ENCODE data around the gene KDM5A. TPM values are rescaled to one million over a fixed set of nuclear protein-coding genes. Genes with fewer than 3 reads are reported as not detected.

The KDM5A gene
- total and polyA plus RNA-seq, 2 experiments from 2014 or later, result 47.1 to 48.3 TPM

DNA sequence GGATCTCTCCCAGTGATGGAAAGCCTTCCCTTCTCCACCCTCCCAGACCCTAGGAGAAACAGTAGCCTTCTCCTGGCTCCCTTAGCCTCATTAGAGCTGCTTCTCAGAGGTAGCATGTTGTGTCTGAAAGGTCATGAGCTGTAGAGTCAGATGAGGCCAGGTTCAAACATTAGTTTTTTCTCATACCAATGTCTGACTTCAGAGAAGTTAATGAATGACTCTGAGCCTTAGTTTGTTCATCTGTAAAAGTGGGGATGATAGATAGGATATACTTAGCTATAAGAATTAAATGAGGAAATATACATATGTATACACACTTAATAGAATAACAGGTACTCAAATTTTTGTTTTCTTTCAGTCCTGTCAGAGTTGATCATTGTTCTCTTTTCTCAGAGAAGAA lies 127.0 kb downstream of the KDM5A start:
- no peaks in the 10 kb centered on the region for H3K9me2 ChIP-seq (ENCODE audit: insufficient read depth)
- no peak overlapping the region for H3K27ac Mint-ChIP-seq
- H3K27me3 ChIP-seq (ENCODE audit: insufficient read depth), result no peaks in the 10 kb centered on the region
- no peaks in the 10 kb centered on the region for H3F3A ChIP-seq (replicated peaks; ENCODE audit: low read depth)
- H4K20me1 ChIP-seq (replicated peaks; ENCODE audit: insufficient read depth), result no peaks in the 10 kb centered on the region
- H3K4me3 ChIP-seq, result no peak overlapping the region
- H3K9me3 Mint-ChIP-seq, result no peaks in the 10 kb centered on the region
- no peak overlapping the region for H3K4me2 ChIP-seq
- no peak overlapping the region for H3K4me3 Mint-ChIP-seq
- no peaks in the 10 kb centered on the region for H3K36me3 Mint-ChIP-seq (ENCODE audit: low read depth)
- no peak overlapping the region for H2AFZ ChIP-seq
- ATAC-seq (no peak), DNase-seq (ENCODE audit: low spot score) (no peak)
- TF ChIP-seq ZNF114 (CRISPR knock-in tag; IDR thresholded peaks at IDR 0.05), result no peak
- no peak for TF ChIP-seq STAT1 (IDR thresholded peaks at IDR 0.05; ENCODE audit: unreplicated experiment)
- TF ChIP-seq, protein P1, sequence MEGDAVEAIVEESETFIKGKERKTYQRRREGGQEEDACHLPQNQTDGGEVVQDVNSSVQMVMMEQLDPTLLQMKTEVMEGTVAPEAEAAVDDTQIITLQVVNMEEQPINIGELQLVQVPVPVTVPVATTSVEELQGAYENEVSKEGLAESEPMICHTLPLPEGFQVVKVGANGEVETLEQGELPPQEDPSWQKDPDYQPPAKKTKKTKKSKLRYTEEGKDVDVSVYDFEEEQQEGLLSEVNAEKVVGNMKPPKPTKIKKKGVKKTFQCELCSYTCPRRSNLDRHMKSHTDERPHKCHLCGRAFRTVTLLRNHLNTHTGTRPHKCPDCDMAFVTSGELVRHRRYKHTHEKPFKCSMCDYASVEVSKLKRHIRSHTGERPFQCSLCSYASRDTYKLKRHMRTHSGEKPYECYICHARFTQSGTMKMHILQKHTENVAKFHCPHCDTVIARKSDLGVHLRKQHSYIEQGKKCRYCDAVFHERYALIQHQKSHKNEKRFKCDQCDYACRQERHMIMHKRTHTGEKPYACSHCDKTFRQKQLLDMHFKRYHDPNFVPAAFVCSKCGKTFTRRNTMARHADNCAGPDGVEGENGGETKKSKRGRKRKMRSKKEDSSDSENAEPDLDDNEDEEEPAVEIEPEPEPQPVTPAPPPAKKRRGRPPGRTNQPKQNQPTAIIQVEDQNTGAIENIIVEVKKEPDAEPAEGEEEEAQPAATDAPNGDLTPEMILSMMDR (conservative IDR thresholded peaks at IDR 0.05; ENCODE audit: low read depth in 2 of 2), result no peak
- no peak for TF ChIP-seq CREB1 (CRISPR knock-in tag; IDR thresholded peaks at IDR 0.05; ENCODE audit: low read depth)
- TF ChIP-seq, protein P2, sequence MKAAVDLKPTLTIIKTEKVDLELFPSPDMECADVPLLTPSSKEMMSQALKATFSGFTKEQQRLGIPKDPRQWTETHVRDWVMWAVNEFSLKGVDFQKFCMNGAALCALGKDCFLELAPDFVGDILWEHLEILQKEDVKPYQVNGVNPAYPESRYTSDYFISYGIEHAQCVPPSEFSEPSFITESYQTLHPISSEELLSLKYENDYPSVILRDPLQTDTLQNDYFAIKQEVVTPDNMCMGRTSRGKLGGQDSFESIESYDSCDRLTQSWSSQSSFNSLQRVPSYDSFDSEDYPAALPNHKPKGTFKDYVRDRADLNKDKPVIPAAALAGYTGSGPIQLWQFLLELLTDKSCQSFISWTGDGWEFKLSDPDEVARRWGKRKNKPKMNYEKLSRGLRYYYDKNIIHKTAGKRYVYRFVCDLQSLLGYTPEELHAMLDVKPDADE (IDR thresholded peaks at IDR 0.05), result no peak
- TF ChIP-seq ZNF331 (CRISPR knock-in tag; IDR thresholded peaks at IDR 0.05; ENCODE audit: low read depth), result no peak
- TF ChIP-seq NANOG (IDR thresholded peaks at IDR 0.05; ENCODE audit: borderline replicate concordance), result no peak
- no peaks in the 10 kb centered on the region for H3K36me3 ChIP-seq (ENCODE audit: insufficient read depth)
- peaks cover 4% of the 10 kb centered on the region; the same call in 2 of the 3 replicates for H3K4me1 Mint-ChIP-seq
- H3K27me3 Mint-ChIP-seq (ENCODE audit: insufficient read depth, low read depth, poor library complexity), result peaks cover 5% of the 10 kb centered on the region
- no peaks in the 10 kb centered on the region for H3K4me1 ChIP-seq (ENCODE audit: insufficient read depth)
- H3K79me2 ChIP-seq (replicated peaks; ENCODE audit: insufficient read depth), result no peaks in the 10 kb centered on the region
- no peak overlapping the region for H3K27ac ChIP-seq (ENCODE audit: low read depth)

DNA sequence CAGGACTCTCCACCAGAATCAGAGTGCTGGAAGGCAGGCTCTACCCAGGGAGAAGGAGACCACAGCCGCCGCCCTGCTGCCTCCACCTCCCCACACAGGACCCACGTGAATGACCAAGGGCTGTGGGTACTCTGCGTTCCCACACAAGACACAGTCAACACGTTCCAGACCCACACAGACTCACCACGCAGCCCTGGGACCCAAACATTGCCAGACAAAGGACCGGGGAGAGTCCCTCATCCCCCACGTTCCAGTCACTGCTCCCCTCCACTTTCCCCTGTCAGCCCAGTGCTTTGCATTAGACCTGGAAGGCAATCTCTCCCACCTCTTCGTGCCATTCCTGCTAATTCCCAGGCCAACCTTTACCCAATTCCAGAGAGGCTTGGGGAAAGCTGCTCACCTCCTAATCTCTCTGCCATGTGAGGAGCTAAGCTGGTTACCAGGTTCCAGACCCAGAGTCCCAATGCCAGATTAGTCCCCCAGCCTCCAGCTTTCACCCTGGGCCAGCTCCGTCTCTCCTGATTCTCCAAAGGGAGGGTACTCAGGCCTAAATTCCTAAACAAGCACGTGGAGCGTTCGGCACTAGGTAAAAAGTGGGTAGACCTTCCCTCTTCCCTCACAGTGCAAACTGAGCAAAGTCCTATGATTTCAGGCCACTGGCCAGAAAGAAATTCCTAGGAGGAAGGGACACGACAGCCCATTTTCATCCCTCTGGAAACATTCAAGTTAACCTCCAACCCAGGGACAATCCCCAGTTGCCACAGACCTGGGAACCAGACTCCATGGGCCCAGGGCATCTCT lies 131.4 kb downstream of the KDM5A start:
- H3K9me3 Mint-ChIP-seq, result no peaks in the 10 kb centered on the region
- TF ChIP-seq, protein P3, sequence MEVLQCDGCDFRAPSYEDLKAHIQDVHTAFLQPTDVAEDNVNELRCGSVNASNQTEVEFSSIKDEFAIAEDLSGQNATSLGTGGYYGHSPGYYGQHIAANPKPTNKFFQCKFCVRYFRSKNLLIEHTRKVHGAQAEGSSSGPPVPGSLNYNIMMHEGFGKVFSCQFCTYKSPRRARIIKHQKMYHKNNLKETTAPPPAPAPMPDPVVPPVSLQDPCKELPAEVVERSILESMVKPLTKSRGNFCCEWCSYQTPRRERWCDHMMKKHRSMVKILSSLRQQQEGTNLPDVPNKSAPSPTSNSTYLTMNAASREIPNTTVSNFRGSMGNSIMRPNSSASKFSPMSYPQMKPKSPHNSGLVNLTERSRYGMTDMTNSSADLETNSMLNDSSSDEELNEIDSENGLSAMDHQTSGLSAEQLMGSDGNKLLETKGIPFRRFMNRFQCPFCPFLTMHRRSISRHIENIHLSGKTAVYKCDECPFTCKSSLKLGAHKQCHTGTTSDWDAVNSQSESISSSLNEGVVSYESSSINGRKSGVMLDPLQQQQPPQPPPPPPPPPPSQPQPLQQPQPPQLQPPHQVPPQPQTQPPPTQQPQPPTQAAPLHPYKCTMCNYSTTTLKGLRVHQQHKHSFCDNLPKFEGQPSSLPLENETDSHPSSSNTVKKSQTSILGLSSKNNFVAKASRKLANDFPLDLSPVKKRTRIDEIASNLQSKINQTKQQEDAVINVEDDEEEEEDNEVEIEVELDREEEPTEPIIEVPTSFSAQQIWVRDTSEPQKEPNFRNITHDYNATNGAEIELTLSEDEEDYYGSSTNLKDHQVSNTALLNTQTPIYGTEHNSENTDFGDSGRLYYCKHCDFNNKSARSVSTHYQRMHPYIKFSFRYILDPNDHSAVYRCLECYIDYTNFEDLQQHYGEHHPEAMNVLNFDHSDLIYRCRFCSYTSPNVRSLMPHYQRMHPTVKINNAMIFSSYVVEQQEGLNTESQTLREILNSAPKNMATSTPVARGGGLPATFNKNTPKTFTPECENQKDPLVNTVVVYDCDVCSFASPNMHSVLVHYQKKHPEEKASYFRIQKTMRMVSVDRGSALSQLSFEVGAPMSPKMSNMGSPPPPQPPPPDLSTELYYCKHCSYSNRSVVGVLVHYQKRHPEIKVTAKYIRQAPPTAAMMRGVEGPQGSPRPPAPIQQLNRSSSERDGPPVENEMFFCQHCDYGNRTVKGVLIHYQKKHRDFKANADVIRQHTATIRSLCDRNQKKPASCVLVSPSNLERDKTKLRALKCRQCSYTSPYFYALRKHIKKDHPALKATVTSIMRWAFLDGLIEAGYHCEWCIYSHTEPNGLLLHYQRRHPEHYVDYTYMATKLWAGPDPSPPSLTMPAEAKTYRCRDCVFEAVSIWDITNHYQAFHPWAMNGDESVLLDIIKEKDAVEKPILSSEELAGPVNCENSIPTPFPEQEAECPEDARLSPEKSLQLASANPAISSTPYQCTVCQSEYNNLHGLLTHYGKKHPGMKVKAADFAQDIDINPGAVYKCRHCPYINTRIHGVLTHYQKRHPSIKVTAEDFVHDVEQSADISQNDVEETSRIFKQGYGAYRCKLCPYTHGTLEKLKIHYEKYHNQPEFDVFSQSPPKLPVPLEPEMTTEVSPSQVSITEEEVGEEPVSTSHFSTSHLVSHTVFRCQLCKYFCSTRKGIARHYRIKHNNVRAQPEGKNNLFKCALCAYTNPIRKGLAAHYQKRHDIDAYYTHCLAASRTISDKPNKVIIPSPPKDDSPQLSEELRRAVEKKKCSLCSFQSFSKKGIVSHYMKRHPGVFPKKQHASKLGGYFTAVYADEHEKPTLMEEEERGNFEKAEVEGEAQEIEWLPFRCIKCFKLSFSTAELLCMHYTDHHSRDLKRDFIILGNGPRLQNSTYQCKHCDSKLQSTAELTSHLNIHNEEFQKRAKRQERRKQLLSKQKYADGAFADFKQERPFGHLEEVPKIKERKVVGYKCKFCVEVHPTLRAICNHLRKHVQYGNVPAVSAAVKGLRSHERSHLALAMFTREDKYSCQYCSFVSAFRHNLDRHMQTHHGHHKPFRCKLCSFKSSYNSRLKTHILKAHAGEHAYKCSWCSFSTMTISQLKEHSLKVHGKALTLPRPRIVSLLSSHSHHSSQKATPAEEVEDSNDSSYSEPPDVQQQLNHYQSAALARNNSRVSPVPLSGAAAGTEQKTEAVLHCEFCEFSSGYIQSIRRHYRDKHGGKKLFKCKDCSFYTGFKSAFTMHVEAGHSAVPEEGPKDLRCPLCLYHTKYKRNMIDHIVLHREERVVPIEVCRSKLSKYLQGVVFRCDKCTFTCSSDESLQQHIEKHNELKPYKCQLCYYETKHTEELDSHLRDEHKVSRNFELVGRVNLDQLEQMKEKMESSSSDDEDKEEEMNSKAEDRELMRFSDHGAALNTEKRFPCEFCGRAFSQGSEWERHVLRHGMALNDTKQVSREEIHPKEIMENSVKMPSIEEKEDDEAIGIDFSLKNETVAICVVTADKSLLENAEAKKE (CRISPR knock-in tag; IDR thresholded peaks at IDR 0.05), result no peak
- no peak for TF ChIP-seq EZH2phosphoT487 (IDR thresholded peaks at IDR 0.05; ENCODE audit: unreplicated experiment)
- no peak for TF ChIP-seq NANOG (IDR thresholded peaks at IDR 0.05; ENCODE audit: borderline replicate concordance)
- TF ChIP-seq EZH2 (IDR thresholded peaks at IDR 0.05; ENCODE audit: low read depth, unreplicated experiment), result no peak
- TF ChIP-seq ZNF114 (CRISPR knock-in tag; IDR thresholded peaks at IDR 0.05), result no peak
- TF ChIP-seq ZNF331 (CRISPR knock-in tag; IDR thresholded peaks at IDR 0.05; ENCODE audit: low read depth), result no peak
- no peak for TF ChIP-seq JUNB (IDR thresholded peaks at IDR 0.05; ENCODE audit: unreplicated experiment)
- no peak for TF ChIP-seq CREB1 (CRISPR knock-in tag; IDR thresholded peaks at IDR 0.05; ENCODE audit: low read depth)
- no peak for TF ChIP-seq POLR2AphosphoS5 (IDR thresholded peaks at IDR 0.05; ENCODE audit: low read depth)
- TF ChIP-seq STAT1 (IDR thresholded peaks at IDR 0.05; ENCODE audit: unreplicated experiment), result no peak

More for the DNA sequence above, 131.4 kb downstream of the KDM5A start:
- Histone ChIP-seq H3K4me1 (ENCODE audit: insufficient read depth) (no peaks in the 10 kb centered on the region), H3K27me3 (ENCODE audit: insufficient read depth) (no peaks in the 10 kb centered on the region), H3K36me3 (ENCODE audit: insufficient read depth) (no peaks in the 10 kb centered on the region), H4K20me1 (replicated peaks; ENCODE audit: insufficient read depth) (no peaks in the 10 kb centered on the region), H3K27ac (ENCODE audit: low read depth) (no peak overlapping the region), H3K4me2 (no peak overlapping the region), H3K9me2 (ENCODE audit: insufficient read depth) (no peaks in the 10 kb centered on the region; the same call in 1 of the 2 replicates), H3K4me3 (no peak overlapping the region), H3F3A (replicated peaks; ENCODE audit: low read depth) (no peaks in the 10 kb centered on the region), H2AFZ (no peak overlapping the region; the same call in 1 of the 2 replicates), H3K79me2 (replicated peaks; ENCODE audit: insufficient read depth) (no peaks in the 10 kb centered on the region)
- Mint-ChIP-seq H3K36me3 (ENCODE audit: low read depth) (no peaks in the 10 kb centered on the region), H3K27ac (no peak overlapping the region), H3K4me3 (no peak overlapping the region), H3K27me3 (ENCODE audit: insufficient read depth, low read depth, poor library complexity) (peaks cover 8% of the 10 kb centered on the region), H3K4me1 (peaks cover 14% of the 10 kb centered on the region)
- DNase-seq (ENCODE audit: low spot score), result no peak
- ATAC-seq, result no peak
